ENCODE measurements around the gene CFAP119.

- TF ChIP-seq, protein P1, sequence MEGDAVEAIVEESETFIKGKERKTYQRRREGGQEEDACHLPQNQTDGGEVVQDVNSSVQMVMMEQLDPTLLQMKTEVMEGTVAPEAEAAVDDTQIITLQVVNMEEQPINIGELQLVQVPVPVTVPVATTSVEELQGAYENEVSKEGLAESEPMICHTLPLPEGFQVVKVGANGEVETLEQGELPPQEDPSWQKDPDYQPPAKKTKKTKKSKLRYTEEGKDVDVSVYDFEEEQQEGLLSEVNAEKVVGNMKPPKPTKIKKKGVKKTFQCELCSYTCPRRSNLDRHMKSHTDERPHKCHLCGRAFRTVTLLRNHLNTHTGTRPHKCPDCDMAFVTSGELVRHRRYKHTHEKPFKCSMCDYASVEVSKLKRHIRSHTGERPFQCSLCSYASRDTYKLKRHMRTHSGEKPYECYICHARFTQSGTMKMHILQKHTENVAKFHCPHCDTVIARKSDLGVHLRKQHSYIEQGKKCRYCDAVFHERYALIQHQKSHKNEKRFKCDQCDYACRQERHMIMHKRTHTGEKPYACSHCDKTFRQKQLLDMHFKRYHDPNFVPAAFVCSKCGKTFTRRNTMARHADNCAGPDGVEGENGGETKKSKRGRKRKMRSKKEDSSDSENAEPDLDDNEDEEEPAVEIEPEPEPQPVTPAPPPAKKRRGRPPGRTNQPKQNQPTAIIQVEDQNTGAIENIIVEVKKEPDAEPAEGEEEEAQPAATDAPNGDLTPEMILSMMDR (conservative IDR thresholded peaks at IDR 0.05; ENCODE audit: low read depth, low read length): no peak
- TF ChIP-seq EZH2 (IDR thresholded peaks at IDR 0.05; ENCODE audit: low read length, unreplicated experiment): no peak
Measured at GRCh38 chr16:30720086-30720485, 41.8 kb downstream of the CFAP119 start.
